ENCODE results near the gene MYO1H. TPM values are rescaled to one million over a fixed set of nuclear protein-coding genes. Genes with fewer than 3 reads are reported as not detected.

Gene MYO1H
- total RNA-seq, 1 experiment from 2014 or later: not detected

GRCh38 chr12:109493090-109493489 is 145.4 kb downstream of the MYO1H start:
- CTCF ChIA-PET: no interaction called here
- ATAC-seq (no peak), DNase-seq (ENCODE audit: low read depth, low spot score) (no peak)
- intact Hi-C loops (cut with micrococcal nuclease): no loop called here
- Histone ChIP-seq H3K79me2 (ENCODE audit: insufficient read depth, low read length) (no peaks in the 10 kb centered on the region), H4K20me1 (ENCODE audit: insufficient read depth) (no peaks in the 10 kb centered on the region), H3K9me2 (ENCODE audit: insufficient read depth) (no peaks in the 10 kb centered on the region), H3K9ac (ENCODE audit: low read length) (no peak overlapping the region), H3K9me3 (ENCODE audit: control insufficient read depth in 1 of 2, insufficient read depth in 1 of 2, low read depth in 1 of 2, low read length in 2 of 2) (no peaks in the 10 kb centered on the region), H3K4me1 (ENCODE audit: control insufficient read depth in 1 of 2, insufficient read depth in 2 of 2, low read length in 2 of 2) (no peaks in the 10 kb centered on the region), H3K4me2 (ENCODE audit: low read length) (no peak overlapping the region), H3K27ac (ENCODE audit: low read depth, low read length) (no peak overlapping the region), H2AFZ (ENCODE audit: low read depth, low read length, poor library complexity, severe bottlenecking) (no peak overlapping the region), H3K4me3 (replicated peaks in 1 of 2; ENCODE audit: low read depth in 1 of 2, low read length in 2 of 2) (no peak overlapping the region), H3K27me3 (ENCODE audit: insufficient read depth, low read length) (no peaks in the 10 kb centered on the region), H3K36me3 (ENCODE audit: control insufficient read depth in 1 of 2, insufficient read depth in 2 of 2, low read length in 2 of 2) (peaks cover 7 to 30% of the 10 kb centered on the region in 2 experiments; a peak in 3 of 4 replicates)
- TF ChIP-seq ELF1 (IDR thresholded peaks at IDR 0.05; ENCODE audit: borderline replicate concordance, low read depth) (no peak), TCF7L2 (IDR thresholded peaks at IDR 0.05; ENCODE audit: borderline replicate concordance, extremely low read depth, insufficient read depth, insufficient read length) (no peak)
- RAD21 ChIA-PET (ENCODE audit: low non-redundant PET in 1 of 2, low total read pairs in 2 of 2, uncharacterized antibody in 2 of 2, unreplicated experiment in 2 of 2): no interaction called here
- no TSS peak for BruUV-seq (replicated peaks)
- POLR2A ChIA-PET: no interaction called here

DNA sequence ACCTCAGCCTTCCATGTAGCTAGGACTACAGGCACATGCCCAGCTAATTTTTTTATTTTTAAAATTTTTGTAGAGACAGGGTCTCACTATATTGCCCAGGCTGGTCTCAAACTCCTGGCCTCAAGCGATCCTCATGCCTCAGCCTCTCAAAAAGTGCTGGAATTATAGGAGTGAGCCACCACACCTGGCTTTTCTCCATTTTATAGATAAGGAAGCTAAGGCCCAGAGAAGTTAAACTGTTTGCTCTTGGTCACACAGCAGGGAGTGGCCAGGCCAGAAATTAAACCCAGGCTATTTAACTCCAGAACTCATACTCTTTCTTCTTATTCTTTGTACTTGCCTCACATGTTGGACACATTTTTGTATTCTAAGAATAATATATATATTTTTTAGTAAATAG is 146.2 kb downstream of the MYO1H start:
- DNase-seq (ENCODE audit: low read depth, low spot score): no peak
- no peaks in the 10 kb centered on the region for H3K79me2 ChIP-seq (ENCODE audit: insufficient read depth, low read length)
- H3K9me2 ChIP-seq (ENCODE audit: insufficient read depth): no peaks in the 10 kb centered on the region
- ChIA-PET CTCF (no interaction called here), RAD21 (ENCODE audit: low non-redundant PET in 1 of 2, low total read pairs in 2 of 2, uncharacterized antibody in 2 of 2, unreplicated experiment in 2 of 2) (no interaction called here), POLR2A (no interaction called here)
- H2AFZ ChIP-seq (ENCODE audit: low read depth, low read length, poor library complexity, severe bottlenecking): no peak overlapping the region
- H3K27ac ChIP-seq (ENCODE audit: low read depth, low read length): no peak overlapping the region
- no peak overlapping the region for H3K4me3 ChIP-seq (replicated peaks in 1 of 2; ENCODE audit: low read depth in 1 of 2, low read length in 2 of 2)
- H3K9ac ChIP-seq (ENCODE audit: low read length): no peak overlapping the region
- peaks cover 0 to 28% of the 10 kb centered on the region in 2 experiments; a peak in 2 of 4 replicates for H3K36me3 ChIP-seq (ENCODE audit: control insufficient read depth in 1 of 2, insufficient read depth in 2 of 2, low read length in 2 of 2)
- intact Hi-C loops (cut with micrococcal nuclease): no loop called here
- no peak overlapping the region for H3K4me2 ChIP-seq (ENCODE audit: low read length)
- H3K27me3 ChIP-seq (ENCODE audit: insufficient read depth, low read length): no peaks in the 10 kb centered on the region
- H3K4me1 ChIP-seq (ENCODE audit: control insufficient read depth in 1 of 2, insufficient read depth in 2 of 2, low read length in 2 of 2): no peaks in the 10 kb centered on the region
- no peak for ATAC-seq
- H4K20me1 ChIP-seq (ENCODE audit: insufficient read depth): no peaks in the 10 kb centered on the region
- no TSS peak for BruUV-seq (replicated peaks)
- H3K9me3 ChIP-seq (ENCODE audit: control insufficient read depth in 1 of 2, insufficient read depth in 1 of 2, low read depth in 1 of 2, low read length in 2 of 2): no peaks in the 10 kb centered on the region
- TF ChIP-seq YY1 (IDR thresholded peaks at IDR 0.05; ENCODE audit: extremely low read depth, insufficient replicate concordance, low read depth, low read length) (no peak), EGR1 (IDR thresholded peaks at IDR 0.05; ENCODE audit: low read depth) (no peak), ZNF274 (IDR thresholded peaks at IDR 0.05; ENCODE audit: low read depth, low read length) (no peak), POLR2AphosphoS5 (IDR thresholded peaks at IDR 0.05; ENCODE audit: low read depth, low read length) (no peak), TCF7L2 (IDR thresholded peaks at IDR 0.05; ENCODE audit: borderline replicate concordance, extremely low read depth, insufficient read depth, insufficient read length) (no peak), SIN3A (IDR thresholded peaks at IDR 0.05; ENCODE audit: low read depth) (no peak), SRF (IDR thresholded peaks at IDR 0.05; ENCODE audit: low read depth) (no peak)

All from HCT116 (cell line).